Ishikawa (cell line): Measurements from ENCODE around the gene ROR1.

ENCODE experiments used
- EP300 ChIP-seq: IDR thresholded peaks from 2 replicates; pipeline ENCODE4 v1.6.1; 2012; ENCODE audit warnings: borderline replicate concordance
- FOXM1 ChIP-seq: IDR thresholded peaks from 2 replicates; pipeline ENCODE4 v1.6.1; 2012; ENCODE audit warnings: low read depth, borderline replicate concordance
- NFIC ChIP-seq: IDR thresholded peaks from 2 replicates; pipeline ENCODE4 v1.6.1; 2012
- RAD21 ChIP-seq: IDR thresholded peaks from 2 replicates; pipeline ENCODE4 v1.6.1; 2012; ENCODE audit warnings: low read depth
- TAF1 ChIP-seq: IDR thresholded peaks from 2 replicates; pipeline ENCODE4 v1.6.1; 2012; ENCODE audit warnings: low read depth, mild to moderate bottlenecking
- YY1 ChIP-seq: IDR thresholded peaks from 2 replicates; pipeline ENCODE4 v1.6.1; 2012; ENCODE audit warnings: low read depth
- TF ChIP-seq, protein P1 (sequence below): IDR thresholded peaks from 2 replicates; pipeline ENCODE4 v1.6.1; 2012; ENCODE audit warnings: low read depth, mild to moderate bottlenecking
- TF ChIP-seq, protein P2 (sequence below): IDR thresholded peaks from 2 replicates; pipeline ENCODE4 v1.6.1; 2012

DNA sequence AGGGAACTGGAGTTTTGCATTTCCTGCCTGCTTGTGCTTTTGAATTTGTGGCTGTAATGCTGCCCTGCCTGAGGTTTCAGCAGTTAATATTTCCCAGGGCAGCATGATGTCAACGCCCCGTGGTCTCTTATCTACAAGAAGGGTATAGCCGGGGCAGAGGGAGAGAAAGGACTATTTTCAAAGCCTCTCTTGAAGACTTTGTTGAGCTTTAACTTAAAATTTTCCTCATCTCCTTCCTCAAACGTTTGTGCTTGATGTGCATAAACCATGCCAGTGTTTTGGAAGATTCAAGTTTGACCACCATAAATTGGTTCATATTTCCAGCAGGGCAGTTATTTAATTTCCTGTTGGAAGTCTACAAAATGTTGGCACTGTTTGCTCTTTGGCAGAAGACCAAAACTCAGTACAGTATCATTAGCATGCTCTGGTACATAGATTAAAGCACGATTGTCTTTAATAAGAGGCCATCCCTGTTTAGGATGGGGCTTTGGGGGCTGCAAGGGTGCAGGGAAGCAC, 43.4 kb downstream of the ROR1 start:
- TF ChIP-seq YY1 (no peak), NFIC (no peak), EP300 (no peak), FOXM1 (no peak), TAF1 (no peak), RAD21 (no peak)
- TF ChIP-seq, protein P1, sequence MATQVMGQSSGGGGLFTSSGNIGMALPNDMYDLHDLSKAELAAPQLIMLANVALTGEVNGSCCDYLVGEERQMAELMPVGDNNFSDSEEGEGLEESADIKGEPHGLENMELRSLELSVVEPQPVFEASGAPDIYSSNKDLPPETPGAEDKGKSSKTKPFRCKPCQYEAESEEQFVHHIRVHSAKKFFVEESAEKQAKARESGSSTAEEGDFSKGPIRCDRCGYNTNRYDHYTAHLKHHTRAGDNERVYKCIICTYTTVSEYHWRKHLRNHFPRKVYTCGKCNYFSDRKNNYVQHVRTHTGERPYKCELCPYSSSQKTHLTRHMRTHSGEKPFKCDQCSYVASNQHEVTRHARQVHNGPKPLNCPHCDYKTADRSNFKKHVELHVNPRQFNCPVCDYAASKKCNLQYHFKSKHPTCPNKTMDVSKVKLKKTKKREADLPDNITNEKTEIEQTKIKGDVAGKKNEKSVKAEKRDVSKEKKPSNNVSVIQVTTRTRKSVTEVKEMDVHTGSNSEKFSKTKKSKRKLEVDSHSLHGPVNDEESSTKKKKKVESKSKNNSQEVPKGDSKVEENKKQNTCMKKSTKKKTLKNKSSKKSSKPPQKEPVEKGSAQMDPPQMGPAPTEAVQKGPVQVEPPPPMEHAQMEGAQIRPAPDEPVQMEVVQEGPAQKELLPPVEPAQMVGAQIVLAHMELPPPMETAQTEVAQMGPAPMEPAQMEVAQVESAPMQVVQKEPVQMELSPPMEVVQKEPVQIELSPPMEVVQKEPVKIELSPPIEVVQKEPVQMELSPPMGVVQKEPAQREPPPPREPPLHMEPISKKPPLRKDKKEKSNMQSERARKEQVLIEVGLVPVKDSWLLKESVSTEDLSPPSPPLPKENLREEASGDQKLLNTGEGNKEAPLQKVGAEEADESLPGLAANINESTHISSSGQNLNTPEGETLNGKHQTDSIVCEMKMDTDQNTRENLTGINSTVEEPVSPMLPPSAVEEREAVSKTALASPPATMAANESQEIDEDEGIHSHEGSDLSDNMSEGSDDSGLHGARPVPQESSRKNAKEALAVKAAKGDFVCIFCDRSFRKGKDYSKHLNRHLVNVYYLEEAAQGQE, result no peak
- TF ChIP-seq, protein P2, sequence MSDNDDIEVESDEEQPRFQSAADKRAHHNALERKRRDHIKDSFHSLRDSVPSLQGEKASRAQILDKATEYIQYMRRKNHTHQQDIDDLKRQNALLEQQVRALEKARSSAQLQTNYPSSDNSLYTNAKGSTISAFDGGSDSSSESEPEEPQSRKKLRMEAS, result no peak
